Adrenal gland (tissue), 12 donors: ENCODE measurements around the gene BMPR2. TPM values are rescaled to one million over a fixed set of nuclear protein-coding genes. Genes with fewer than 3 reads are reported as not detected.
"Not testable (repeated sequence)": the region's sequence is repeated elsewhere in the genome, so short reads cannot be mapped to it uniquely, and the experiment has no call there.

Experiments used
- DNase-seq, 7 donors: peaks; one replicate each; pipeline ENCODE4 v3.0.0-alpha.2; 2019 to 2020
- H3K27ac ChIP-seq, 5 donors: fragments of 200-600 bp; sonication (generic) in 4 of 5; 1 replicate in 3 of 5; 2 replicates in 2 of 5; pipeline versions ENCODE4 v1.5.1 to v1.8.0; 2016 to 2020; ENCODE audit warnings: mild to moderate bottlenecking in 1 of 5
- H3K27me3 ChIP-seq: fragments of 200-600 bp; 2 replicates; pipeline ENCODE4 v1.8.0; 2021
- H3K36me3 ChIP-seq, 2 donors: fragments of 200-600 bp; replicated peaks in 1 of 2; 1 replicate in 1 of 2; 2 replicates in 1 of 2; pipeline versions ENCODE4 v1.5.1 to v1.8.0; 2018 to 2022
- H3K4me1 ChIP-seq, 2 donors: fragments of 200-600 bp; replicated peaks in 1 of 2; 1 replicate in 1 of 2; 2 replicates in 1 of 2; pipeline versions ENCODE4 v1.5.1 to v1.8.0; 2018 to 2021
- H3K4me3 ChIP-seq, 4 donors: fragments of 200-600 bp; sonication (generic) in 3 of 4; one replicate each; pipeline ENCODE4 v1.5.1; 2016 to 2018
- H3K9me3 ChIP-seq, 3 donors: fragments of 200-600 bp; sonication (generic) in 1 of 3; replicated peaks in 1 of 3; 1 replicate in 2 of 3; 2 replicates in 1 of 3; pipeline versions ENCODE4 v1.5.1 to v1.8.0; 2016 to 2021
- CTCF ChIP-seq, 6 experiments: fragments of 450-650 bp in 4 of 6; fragments of 200-600 bp in 2 of 6; sonication (generic) in 1 of 6; IDR thresholded peaks; 1 replicate in 5 of 6; 2 replicates in 1 of 6; pipeline versions ENCODE4 v1.5.1 to v1.8.0; 2016 to 2021; ENCODE audit warnings: antibody characterized with exemption in 6 of 6, mild to moderate bottlenecking in 2 of 6, moderate library complexity in 1 of 6
- POLR2A ChIP-seq, 2 donors: fragments of 450-650 bp; IDR thresholded peaks; one replicate each; pipeline ENCODE4 v1.6.1; 2017; ENCODE audit warnings: antibody characterized with exemption in 2 of 2, mild to moderate bottlenecking in 2 of 2, moderate library complexity in 1 of 2
- WGBS, 4 donors: extraction: QIAGEN DNeasy Blood & Tissue Kit in 2 of 4; methylation state at CpG; one replicate each; pipeline versions ENCODE4 v1.1.5 to v1.1.7; 2013 to 2017; 5-methylcytosine and 5-hydroxymethylcytosine counted together
- intact Hi-C, 2 donors: fragments of 100-400 bp; cut with DNase I; formaldehyde crosslinking; loops; one replicate each; pipeline versions ENCODE4 v1.14.1 to v1.15.0; 2022 to 2023
- polyA plus RNA-seq, 3 donors: library from polyadenylated mRNA; stranded (reverse); fragments of 200-250 nt in 2 of 3; fragments of 350-450 nt in 1 of 3; fragmentation: Illumina TruSeq in 1 of 3; extraction: RNeasy Lipid Tissue Mini Kit (QIAGEN cat#74804) in 1 of 3; gene quantifications; one replicate each; pipeline ENCODE4 v1.2.3, GENCODE V29; 2013 to 2014
- total RNA-seq, 9 donors: library from RNA; depleted of rRNA in 4 of 9; stranded (reverse); fragments of >200 nt in 4 of 9; fragments of 120-200 nt in 1 of 9; fragmentation: NEBNext Ultra II Directional in 1 of 9; extraction: Animal tissue kit (Norgen Biotek cat#: 25700) in 1 of 9; gene quantifications; one replicate each; pipeline versions ENCODE4 v1.1.0 to v1.2.4, GENCODE V29; 2013 to 2023
- donor health status: healthy with polysubstance abuse.
- donor health status: Bipolar disorder and iron deficiency.
- donor health status: DM: yes; HTN: yes; CAD: no.
- donor health status: DM: no; HTN: no; CAD: no.
- donor health status: DM: no; HTN: no; CAD: no.
- donor health status: DM: yes; HTN: yes; CAD: no.

BMPR2 gene
- total and polyA plus RNA-seq, 12 donors: 7.7 to 123 (median 85.7) TPM

GRCh38 chr2:202574541-202574940, 198.4 kb downstream of the BMPR2 start:
- Histone ChIP-seq H3K4me1 (no peaks in the 10 kb centered on the region), H3K4me3 (no peak overlapping the region), H3K27ac (no peak overlapping the region), H3K27me3 (no peaks in the 10 kb centered on the region), H3K9me3 (no peaks in the 10 kb centered on the region), H3K36me3 (no peaks in the 10 kb centered on the region)
- 65 to 79% (median 70%) methylated on average over 2 of the region's 2 CpGs for WGBS, 4 donors
- DNase-seq: no peak
- TF ChIP-seq CTCF (IDR thresholded peaks at IDR 0.05) (no peak), POLR2A (IDR thresholded peaks at IDR 0.05) (no peak)
- intact Hi-C loops: no loop called here

DNA sequence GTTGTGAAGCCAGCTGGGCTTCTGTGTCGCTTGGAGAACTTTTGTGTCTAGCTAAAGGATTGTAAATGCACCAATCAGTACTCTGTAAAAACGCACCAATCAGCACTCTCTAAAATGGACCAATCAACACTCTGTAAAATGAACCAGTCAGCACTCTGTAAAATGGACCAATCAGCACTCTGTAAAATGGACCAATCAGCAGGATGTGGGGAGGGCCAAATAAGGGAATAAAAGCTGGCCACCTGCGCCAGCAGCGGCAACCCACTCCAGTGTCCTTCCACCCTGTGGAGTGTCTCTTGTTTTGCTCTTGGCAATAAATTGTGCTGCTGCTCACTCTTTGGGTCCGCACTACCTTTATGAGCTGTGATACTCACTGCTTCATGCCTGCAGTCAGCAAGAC, 199.1 kb downstream of the BMPR2 start:
- DNase-seq, H3K27ac ChIP-seq, H3K36me3 ChIP-seq, H3K27me3 ChIP-seq, H3K9me3 ChIP-seq, H3K4me3 ChIP-seq, intact Hi-C loops, H3K4me1 ChIP-seq: not testable (repeated sequence)
- 94 to 98% (median 97%) methylated on average over 4 to 5 of the region's 5 CpGs for WGBS, 4 donors

DNA sequence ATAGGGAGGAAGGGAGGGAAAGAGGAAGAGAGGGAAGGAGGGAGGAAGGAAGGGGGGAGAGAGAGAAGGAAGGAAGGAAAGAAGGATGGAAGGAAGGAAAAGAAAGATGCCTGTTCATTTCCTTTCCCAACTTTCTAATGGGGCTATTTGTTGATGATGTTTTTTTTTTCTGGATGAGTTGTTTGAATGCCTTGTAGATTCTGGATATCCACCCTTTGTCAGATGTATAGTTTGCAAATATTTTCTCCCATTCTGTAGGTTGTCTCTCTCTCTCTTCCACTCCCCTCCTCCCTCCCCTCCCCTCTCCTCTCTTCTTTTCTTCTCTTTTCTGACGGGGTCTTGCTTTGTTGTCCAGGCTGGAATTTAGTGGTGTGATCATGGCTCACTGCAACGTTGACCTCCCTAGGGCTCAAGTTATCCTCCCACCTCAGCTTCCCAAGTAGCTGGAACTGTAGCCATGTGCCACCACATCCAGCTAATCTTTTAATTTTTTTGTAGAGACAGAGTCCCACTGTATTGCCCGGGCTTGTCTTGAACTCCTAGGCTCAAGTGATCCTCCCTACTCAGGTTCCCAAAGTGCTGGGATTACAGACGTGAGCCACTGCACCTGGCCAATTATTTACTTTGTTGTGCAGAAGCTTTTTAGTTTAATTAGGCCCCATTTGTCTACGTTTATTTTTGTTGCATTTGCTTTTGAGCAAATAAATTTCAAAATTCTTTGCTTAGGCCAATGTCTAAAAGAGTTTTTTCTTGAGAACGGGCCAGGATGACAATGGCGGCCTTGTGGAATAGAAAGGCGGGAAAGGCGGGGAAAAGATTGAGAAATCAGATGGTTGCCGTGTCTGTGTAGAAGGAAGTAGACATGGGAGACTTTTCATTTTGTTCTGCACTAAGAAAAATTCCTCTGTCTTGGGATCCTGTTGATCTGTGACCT, 201.4 kb downstream of the BMPR2 start:
- Histone ChIP-seq H3K4me1 (no peaks in the 10 kb centered on the region), H3K27me3 (no peaks in the 10 kb centered on the region), H3K4me3 (no peak overlapping the region), H3K36me3 (no peaks in the 10 kb centered on the region), H3K27ac (no peak overlapping the region), H3K9me3 (no peaks in the 10 kb centered on the region)
- TF ChIP-seq CTCF (IDR thresholded peaks at IDR 0.05): no peak
- no peak for TF ChIP-seq POLR2A (IDR thresholded peaks at IDR 0.05)
- WGBS, 4 donors: 85 to 87% (median 86%) methylated on average over 9 to 10 of the region's 10 CpGs
- no peak for DNase-seq
- intact Hi-C loops: no loop called here

DNA sequence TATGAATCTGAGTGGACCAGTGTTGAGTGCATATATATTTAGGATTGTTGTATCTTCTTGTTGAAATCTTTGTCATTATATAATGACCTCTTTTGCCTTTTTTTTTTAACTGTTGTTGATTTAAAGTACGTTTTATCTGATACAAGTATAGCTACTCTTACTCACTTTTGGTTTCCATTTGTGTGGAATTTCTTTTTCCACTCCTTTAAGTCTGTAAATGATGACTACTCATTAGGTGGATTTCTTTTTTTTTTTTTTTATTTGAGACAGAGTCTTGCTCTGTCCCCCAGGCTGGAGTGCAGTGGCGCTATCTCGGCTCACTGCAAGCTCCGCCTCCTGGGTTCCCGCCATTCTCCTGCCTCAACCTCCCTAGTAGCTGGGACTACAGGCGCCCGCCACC, 206.7 kb downstream of the BMPR2 start:
- DNase-seq: not testable (repeated sequence)
- 86 to 91% (median 90%) methylated on average over 7 of the region's 7 CpGs for WGBS, 4 donors
- intact Hi-C loops: loop anchor here in 1 of 2 donors (10.0 kb wide), 1 partner anchor 292 kb away; the partner anchor contains the start of gene ICA1L

DNA sequence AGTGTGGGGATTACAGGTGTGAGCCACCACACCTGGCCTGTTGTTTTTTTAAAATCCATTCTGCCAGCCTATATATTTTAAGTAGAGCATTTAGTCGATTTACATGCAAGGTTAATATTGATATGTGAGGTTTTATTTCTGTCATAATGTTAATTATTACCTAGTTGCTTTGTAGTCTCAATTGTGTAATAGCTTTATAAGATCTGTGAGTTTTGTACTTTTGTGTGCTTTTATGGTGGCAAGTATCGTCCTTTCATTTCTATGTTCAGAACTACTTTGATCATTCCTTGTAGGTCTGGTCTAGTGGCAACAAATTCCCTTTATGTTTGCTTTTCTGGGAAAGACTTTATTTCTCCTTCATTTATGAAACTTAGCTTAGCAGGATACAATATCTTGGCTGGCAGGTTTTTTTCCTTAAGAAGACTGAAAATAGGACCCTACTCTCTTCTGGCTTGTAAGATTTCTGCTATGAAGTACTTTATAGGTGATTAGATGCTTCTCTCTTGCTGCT, 207.6 kb downstream of the BMPR2 start:
- Histone ChIP-seq H3K4me3 (no peak overlapping the region), H3K27ac (no peak overlapping the region), H3K36me3 (no peaks in the 10 kb centered on the region), H3K27me3 (no peaks in the 10 kb centered on the region), H3K4me1 (peaks cover 2 to 5% of the 10 kb centered on the region in 2 donors), H3K9me3 (no peaks in the 10 kb centered on the region)
- intact Hi-C loops: loop anchor here in 1 of 2 donors (10.0 kb wide), 1 partner anchor 291 kb away; the partner anchor contains the start of gene ICA1L
- 92 to 97% (median 95%) methylated on average over 2 of the region's 2 CpGs for WGBS, 4 donors
- no peak for DNase-seq
- TF ChIP-seq POLR2A (IDR thresholded peaks at IDR 0.05): no peak
- no peak for TF ChIP-seq CTCF (IDR thresholded peaks at IDR 0.05)

More for the DNA sequence above, 206.7 kb downstream of the BMPR2 start:
- H3K27me3 ChIP-seq, H3K4me3 ChIP-seq, H3K9me3 ChIP-seq, H3K27ac ChIP-seq, H3K36me3 ChIP-seq, H3K4me1 ChIP-seq: not testable (repeated sequence)
